Fibroblast of peridontal ligament (primary cell): ENCODE data around the gene CTSE.
A peak's percentile ranks its signal among the peaks of the same experiment; 100 is the strongest.
"Not testable (repeated sequence)": the region's sequence is repeated elsewhere in the genome, so short reads cannot be mapped to it uniquely, and the experiment has no call there.

Experiments used
- DNase-seq: peaks from one replicate; pipeline ENCODE4 v3.0.0-alpha.2; 2010; ENCODE audit errors: extremely low read depth

Gene CTSE

GRCh38 chr1:206023695-206024094 is at the start of gene CTSE:
Gene CTSE (minus strand): TSS chr1:206023895. CDS start chr1:206023791, 104 bp downstream.
- DNase-seq, result no peak

GRCh38 chr1:206070627-206071304 is 47.1 kb upstream of the CTSE start:
- DNase-seq, result no peak

GRCh38 chr1:206068314-206068713 is 44.6 kb upstream of the CTSE start:
- DNase-seq, result no peak

- no peak for DNase-seq
Observed at GRCh38 chr1:206067486-206068227, 44.0 kb upstream of the CTSE start.

- DNase-seq, result no peak
Observed at GRCh38 chr1:206066479-206067171, 42.9 kb upstream of the CTSE start.

- DNase-seq, result no peak
Observed at GRCh38 chr1:206065547-206066145, 42.0 kb upstream of the CTSE start.

- DNase-seq, result not testable (repeated sequence)
Observed at GRCh38 chr1:206064501-206064900, 40.8 kb upstream of the CTSE start.

- not testable (repeated sequence) for DNase-seq
Observed at GRCh38 chr1:206064001-206064400, 40.3 kb upstream of the CTSE start.

- DNase-seq, result no peak
Observed at GRCh38 chr1:206062464-206062863, 38.8 kb upstream of the CTSE start.

- DNase-seq, result no peak
Observed at GRCh38 chr1:206060844-206061243, 37.1 kb upstream of the CTSE start.

GRCh38 chr1:206059355-206059915 is 35.7 kb upstream of the CTSE start:
- DNase-seq, result no peak

GRCh38 chr1:206058927-206059292 is 35.2 kb upstream of the CTSE start:
- no peak for DNase-seq

GRCh38 chr1:206058289-206058926 is 34.7 kb upstream of the CTSE start:
- not testable (repeated sequence) for DNase-seq

- DNase-seq, result not testable (repeated sequence)
Observed at GRCh38 chr1:206055639-206056323, 32.1 kb upstream of the CTSE start.

- not testable (repeated sequence) for DNase-seq
Observed at GRCh38 chr1:206055069-206055625, 31.5 kb upstream of the CTSE start.

GRCh38 chr1:206053616-206054015 is 29.9 kb upstream of the CTSE start:
- not testable (repeated sequence) for DNase-seq

GRCh38 chr1:206052919-206053610 is 29.4 kb upstream of the CTSE start, which contains the start of gene RHEX:
Gene RHEX (plus strand): TSS chr1:206053173. CDS start chr1:206097829, 44,656 bp downstream.
- DNase-seq, result peak; percentile 4

- DNase-seq, result not testable (repeated sequence)
Observed at GRCh38 chr1:206052231-206052865, 28.7 kb upstream of the CTSE start.

- no peak for DNase-seq
Observed at GRCh38 chr1:206050655-206051235, 27.1 kb upstream of the CTSE start.
